Neuronal stem cell (in vitro differentiated cells): ENCODE data around the gene A2ML1. TPM values are rescaled to one million over a fixed set of nuclear protein-coding genes. Genes with fewer than 3 reads are reported as not detected.
A peak's percentile ranks its signal among the peaks of the same experiment; 100 is the strongest.

ENCODE experiments used
- DNase-seq: peaks from one replicate; pipeline ENCODE4 v3.0.0-alpha.2; 2013; ENCODE audit warnings: low spot score
- H2AFZ ChIP-seq: one replicate; pipeline ENCODE4 v1.6.1; 2013; ENCODE audit warnings: mild to moderate bottlenecking, low read length, inconsistent platforms
- H2AK5ac ChIP-seq: 2 replicates; pipeline ENCODE4 v1.6.1; 2013; ENCODE audit warnings: low read depth, mild to moderate bottlenecking, inconsistent platforms, low read length, moderate library complexity, mixed read lengths
- H2BK120ac ChIP-seq: 2 replicates; pipeline ENCODE4 v1.6.1; 2013; ENCODE audit warnings: low read depth, mild to moderate bottlenecking, inconsistent platforms, low read length, moderate library complexity, mixed read lengths
- H2BK12ac ChIP-seq: one replicate; pipeline ENCODE4 v1.6.1; 2013; ENCODE audit warnings: low read length, inconsistent platforms
- H2BK15ac ChIP-seq: 2 replicates; pipeline ENCODE4 v1.6.1; 2013; ENCODE audit warnings: mild to moderate bottlenecking, low read length, inconsistent platforms, mixed read lengths
- H2BK5ac ChIP-seq: one replicate; pipeline ENCODE4 v1.6.1; 2013; ENCODE audit warnings: inconsistent platforms, mild to moderate bottlenecking, low read length, moderate library complexity
- H3K14ac ChIP-seq: one replicate; pipeline ENCODE4 v1.6.1; 2013; ENCODE audit warnings: low read length, inconsistent platforms
- H3K18ac ChIP-seq: 2 replicates; pipeline ENCODE4 v1.6.1; 2013; ENCODE audit warnings: low read length, inconsistent platforms
- H3K23ac ChIP-seq: 2 replicates; pipeline ENCODE4 v1.6.1; 2013; ENCODE audit warnings: low read depth, mild to moderate bottlenecking, mixed read lengths, low read length, inconsistent platforms; ENCODE audit not compliant: poor library complexity
- H3K27ac ChIP-seq: replicated peaks from 3 replicates; pipeline ENCODE4 v1.5.1; 2013; ENCODE audit warnings: low read length, inconsistent platforms
- H3K27me3 ChIP-seq, 3 experiments: 2 replicates each; pipeline ENCODE4 v1.6.1; 2013; ENCODE audit warnings: low read length in 3 of 3, mild to moderate bottlenecking in 2 of 3, inconsistent platforms in 1 of 3, low read depth in 1 of 3, mixed read lengths in 1 of 3, moderate library complexity in 1 of 3; ENCODE audit not compliant: control insufficient read depth in 3 of 3, insufficient read depth in 3 of 3
- H3K36me3 ChIP-seq, 2 donors: replicated peaks in 1 of 2; 2 replicates each; pipeline ENCODE4 v1.6.1; 2013; ENCODE audit warnings: low read length in 2 of 2; ENCODE audit not compliant: control insufficient read depth in 2 of 2, insufficient read depth in 2 of 2
- H3K4ac ChIP-seq: 2 replicates; pipeline ENCODE4 v1.6.1; 2013; ENCODE audit warnings: inconsistent platforms, mild to moderate bottlenecking, low read length, moderate library complexity
- H3K4me1 ChIP-seq, 2 donors: 1 replicate in 1 of 2; 2 replicates in 1 of 2; pipeline ENCODE4 v1.6.1; 2013; ENCODE audit warnings: low read length in 2 of 2, low read depth in 1 of 2; ENCODE audit not compliant: control insufficient read depth in 2 of 2, insufficient read depth in 1 of 2
- H3K4me2 ChIP-seq: one replicate; pipeline ENCODE4 v1.6.1; 2013; ENCODE audit warnings: mild to moderate bottlenecking, low read length, inconsistent platforms; ENCODE audit not compliant: insufficient read depth, poor library complexity, severe bottlenecking
- H3K4me3 ChIP-seq, 2 donors: 2 replicates each; pipeline ENCODE4 v1.5.1; 2013; ENCODE audit warnings: low read length in 2 of 2, mild to moderate bottlenecking in 2 of 2, inconsistent platforms in 1 of 2, moderate library complexity in 1 of 2
- H3K79me1 ChIP-seq: one replicate; pipeline ENCODE4 v1.6.1; 2013; ENCODE audit warnings: low read depth, mild to moderate bottlenecking, inconsistent platforms, low read length, moderate library complexity
- H3K9ac ChIP-seq: one replicate; pipeline ENCODE4 v1.6.1; 2013; ENCODE audit warnings: mild to moderate bottlenecking, low read depth, low read length, inconsistent platforms; ENCODE audit not compliant: poor library complexity
- H3K9me3 ChIP-seq, 2 donors: replicated peaks in 1 of 2; 2 replicates each; pipeline versions ENCODE3 to v1.6.1; 2013; ENCODE audit warnings: low read length in 2 of 2, mild to moderate bottlenecking in 2 of 2, inconsistent platforms in 1 of 2, low read depth in 1 of 2, mixed read lengths in 1 of 2, moderate library complexity in 1 of 2; ENCODE audit not compliant: control insufficient read depth in 2 of 2, insufficient read depth in 1 of 2
- H4K8ac ChIP-seq: one replicate; pipeline ENCODE4 v1.6.1; 2013; ENCODE audit warnings: low read depth, mild to moderate bottlenecking, inconsistent platforms, low read length, moderate library complexity
- H4K91ac ChIP-seq: one replicate; pipeline ENCODE4 v1.6.1; 2013; ENCODE audit warnings: low read length, low read depth, mild to moderate bottlenecking, inconsistent platforms; ENCODE audit not compliant: poor library complexity
- WGBS, 2 donors: extraction: QIAGEN DNeasy Blood & Tissue Kit; methylation state at CpG; one replicate each; pipeline ENCODE4 v1.1.7; 2013; ENCODE audit warnings: missing lambda C conversion rate in 2 of 2, mixed read lengths in 1 of 2; ENCODE audit not compliant: insufficient read length in 2 of 2, insufficient replicate concordance in 1 of 2; ENCODE audit errors: extremely low coverage in 2 of 2; 5-methylcytosine and 5-hydroxymethylcytosine counted together
- polyA plus RNA-seq, 2 experiments: library from polyadenylated mRNA; stranded (reverse); fragments of 200-250 nt; gene quantifications; one replicate each; pipeline ENCODE4 v1.2.3, GENCODE V29; 2013

The A2ML1 gene
- 0.01 TPM for polyA plus RNA-seq (2013, experiment 1 of 2)
- polyA plus RNA-seq (2013, experiment 2 of 2): 0.03 TPM

GRCh38 chr12:8822298-8822697 lies at the start of gene A2ML1:
TSS of gene A2ML1 (plus strand) at chr12:8822621. CDS start at chr12:8822652, 31 bp downstream.
- H3K4ac ChIP-seq: no peak within 1 kb of the TSS
- no peak within 1 kb of the TSS for H2BK12ac ChIP-seq
- peak within 1 kb of the TSS; percentile 45 for H2AFZ ChIP-seq
- WGBS, 2 donors: no CpG with 5 or more reads among the region's 3 CpGs
- peaks cover 0 to 12% (median 0%) of the 10 kb centered on the region in 3 experiments for H3K27me3 ChIP-seq
- no peak within 1 kb of the TSS for H3K27ac ChIP-seq
- H3K4me2 ChIP-seq: no peak within 1 kb of the TSS
- no peaks in the 10 kb centered on the region for H3K36me3 ChIP-seq
- no peak within 1 kb of the TSS for H3K4me3 ChIP-seq
- H2BK120ac ChIP-seq: no peak within 1 kb of the TSS
- H3K14ac ChIP-seq: no peak within 1 kb of the TSS
- H3K18ac ChIP-seq: no peak within 1 kb of the TSS
- H2BK15ac ChIP-seq: no peak within 1 kb of the TSS
- H3K9me3 ChIP-seq: no peaks in the 10 kb centered on the region
- no peak within 1 kb of the TSS for H3K23ac ChIP-seq
- no peak within 1 kb of the TSS for H4K8ac ChIP-seq
- H2AK5ac ChIP-seq: no peak within 1 kb of the TSS
- no peak within 1 kb of the TSS for H2BK5ac ChIP-seq
- H3K79me1 ChIP-seq: no peaks in the 10 kb centered on the region
- no peak within 1 kb of the TSS for H3K9ac ChIP-seq
- no peak within 1 kb of the TSS for H4K91ac ChIP-seq
- DNase-seq: no peak
- peaks cover 0 to 1% of the 10 kb centered on the region in 2 donors for H3K4me1 ChIP-seq

- Histone ChIP-seq H3K27ac (no peak overlapping the region), H3K4me1 (peaks cover 0 to 10% of the 10 kb centered on the region in 2 donors), H3K4me3 (no peak overlapping the region), H3K14ac (peak overlapping the region; percentile 47), H3K9ac (no peak overlapping the region), H3K79me1 (peaks cover 3% of the 10 kb centered on the region), H3K36me3 (peaks cover 2 to 91% of the 10 kb centered on the region in 2 donors), H2AFZ (no peak overlapping the region), H2BK12ac (no peak overlapping the region), H4K91ac (no peak overlapping the region), H2AK5ac (no peak overlapping the region), H2BK15ac (no peak overlapping the region), H3K4ac (no peak overlapping the region), H3K23ac (no peak overlapping the region), H2BK5ac (no peak overlapping the region), H3K4me2 (no peak overlapping the region), H3K9me3 (no peaks in the 10 kb centered on the region), H3K27me3 (no peaks in the 10 kb centered on the region), H3K18ac (no peak overlapping the region), H2BK120ac (no peak overlapping the region), H4K8ac (no peak overlapping the region)
- no CpG with 5 or more reads among the region's 10 CpGs for WGBS, 2 donors
- DNase-seq: no peak
Measured at GRCh38 chr12:8773461-8773860, 49.0 kb upstream of the A2ML1 start.

- no peak for DNase-seq
- H4K91ac ChIP-seq: no peak overlapping the region
- H2AFZ ChIP-seq: no peak overlapping the region
- no peak overlapping the region for H4K8ac ChIP-seq
- H3K4ac ChIP-seq: no peak overlapping the region
- H2BK5ac ChIP-seq: no peak overlapping the region
- no peak overlapping the region for H3K9ac ChIP-seq
- peaks cover 0 to 97% of the 10 kb centered on the region in 2 donors for H3K36me3 ChIP-seq
- H3K18ac ChIP-seq: peak overlapping the region; percentile 38
- no peaks in the 10 kb centered on the region for H3K9me3 ChIP-seq
- H3K4me2 ChIP-seq: no peak overlapping the region
- no peak overlapping the region for H2BK120ac ChIP-seq
- WGBS, 2 donors: no CpG with 5 or more reads among the region's 4 CpGs
- H3K79me1 ChIP-seq: no peaks in the 10 kb centered on the region
- no peak overlapping the region for H3K4me3 ChIP-seq
- no peak overlapping the region for H2AK5ac ChIP-seq
- H3K4me1 ChIP-seq: peaks cover 0 to 4% of the 10 kb centered on the region in 2 donors
- H2BK12ac ChIP-seq: peak overlapping the region; percentile 22
- no peak overlapping the region for H3K27ac ChIP-seq
- H3K14ac ChIP-seq: no peak overlapping the region
- no peaks in the 10 kb centered on the region for H3K27me3 ChIP-seq
- no peak overlapping the region for H3K23ac ChIP-seq
- no peak overlapping the region for H2BK15ac ChIP-seq
Measured at GRCh38 chr12:8779281-8779680, 43.1 kb upstream of the A2ML1 start.

- peaks cover 0 to 94% of the 10 kb centered on the region in 2 donors for H3K36me3 ChIP-seq
- no peak overlapping the region for H4K91ac ChIP-seq
- no peak for DNase-seq
- H3K9me3 ChIP-seq: no peaks in the 10 kb centered on the region
- no peak overlapping the region for H3K4ac ChIP-seq
- H2BK15ac ChIP-seq: no peak overlapping the region
- no peak overlapping the region for H2BK5ac ChIP-seq
- no peaks in the 10 kb centered on the region for H3K27me3 ChIP-seq
- no peak overlapping the region for H4K8ac ChIP-seq
- H3K23ac ChIP-seq: no peak overlapping the region
- H3K18ac ChIP-seq: no peak overlapping the region
- H3K4me3 ChIP-seq: no peak overlapping the region
- H3K27ac ChIP-seq: no peak overlapping the region
- peaks cover 0 to 4% of the 10 kb centered on the region in 2 donors for H3K4me1 ChIP-seq
- WGBS, 2 donors: no CpG with 5 or more reads among the region's 2 CpGs
- H2AK5ac ChIP-seq: no peak overlapping the region
- no peak overlapping the region for H3K14ac ChIP-seq
- H2BK12ac ChIP-seq: no peak overlapping the region
- no peak overlapping the region for H3K9ac ChIP-seq
- no peaks in the 10 kb centered on the region for H3K79me1 ChIP-seq
- no peak overlapping the region for H2AFZ ChIP-seq
- no peak overlapping the region for H3K4me2 ChIP-seq
- no peak overlapping the region for H2BK120ac ChIP-seq
Measured at GRCh38 chr12:8779862-8780261, 42.6 kb upstream of the A2ML1 start.
